OCI-LY1 (cell line): Measurements from ENCODE around the gene ZIC4.

Experiments used
- CTCF ChIP-seq: fragments of 200-600 bp; sonication (generic), shearing (Covaris generic); IDR thresholded peaks from 2 replicates; pipeline ENCODE4 v1.5.1; 2017; ENCODE audit warnings: mild to moderate bottlenecking, antibody characterized with exemption, low read length, moderate library complexity, mixed read lengths
- EZH2 ChIP-seq: fragments of 200-600 bp; sonication (generic), shearing (Covaris generic); IDR thresholded peaks from 2 replicates; pipeline ENCODE4 v1.8.0; 2017; ENCODE audit warnings: borderline replicate concordance, mixed run types, mild to moderate bottlenecking, antibody characterized with exemption, low read length, moderate library complexity, mixed read lengths

DNA sequence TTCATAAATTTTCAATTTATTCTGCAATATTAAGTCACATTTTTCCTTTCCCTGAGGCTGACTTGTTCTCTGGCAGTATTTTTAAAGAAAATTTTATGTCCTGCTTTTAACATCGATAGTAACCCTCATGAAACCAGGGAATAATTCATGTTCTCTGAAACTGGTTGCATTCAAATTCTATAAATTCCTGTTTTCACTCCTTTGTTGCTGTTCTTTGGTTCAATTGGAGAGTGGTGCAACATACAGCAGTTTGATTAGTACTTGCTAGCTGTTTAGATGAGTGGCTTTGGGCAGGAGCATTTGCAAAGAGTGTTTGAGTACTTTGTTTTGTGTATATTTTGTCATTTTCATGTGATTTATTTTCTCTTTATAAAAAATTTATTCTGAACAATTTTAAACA is 22.0 kb upstream of the ZIC4 start:
- TF ChIP-seq CTCF (no peak), EZH2 (no peak)
